Stimulated activated CD8-positive, alpha-beta memory T cell treated with anti-CD3 and anti-CD28 coated beads, Interleukin-7, amount 100 ng/mL, for 1 hour (primary cell): Measurements from ENCODE around the gene ERFE.

ENCODE experiments used
- DNase-seq, 2 donors: peaks; one replicate each; pipeline ENCODE4 v3.0.0-alpha.2; 2020; ENCODE audit warnings: low read depth in 2 of 2

Gene ERFE

GRCh38 chr2:238155051-238155760, 3.6 kb upstream of the ERFE start:
- no peak for DNase-seq

- DNase-seq: no peak
These were observed 2.7 kb upstream of the ERFE start for GRCh38 chr2:238155761-238156694.

GRCh38 chr2:238157506-238158017, 1.2 kb upstream of the ERFE start:
- no peak for DNase-seq

- DNase-seq: no peak
These were observed 707 bp upstream of the ERFE start for GRCh38 chr2:238158018-238158508.

GRCh38 chr2:238159071-238159539, 335 bp downstream of the ERFE start:
- no peak for DNase-seq

- no peak for DNase-seq
These were observed 963 bp downstream of the ERFE start for GRCh38 chr2:238159661-238160205.

GRCh38 chr2:238160206-238161129, 1.7 kb downstream of the ERFE start:
- DNase-seq: no peak

- no peak for DNase-seq
These were observed 2.7 kb downstream of the ERFE start for GRCh38 chr2:238161291-238162051.

GRCh38 chr2:238162251-238162845, 3.6 kb downstream of the ERFE start:
- DNase-seq: no peak

- no peak for DNase-seq
These were observed 4.2 kb downstream of the ERFE start for GRCh38 chr2:238162846-238163441.

GRCh38 chr2:238163481-238164198, 4.9 kb downstream of the ERFE start:
- DNase-seq: no peak

- no peak for DNase-seq
These were observed 6.1 kb downstream of the ERFE start for GRCh38 chr2:238164906-238165287.

- DNase-seq: no peak
These were observed 6.6 kb downstream of the ERFE start for GRCh38 chr2:238165288-238165921.

GRCh38 chr2:238166391-238167343, 7.9 kb downstream of the ERFE start:
- DNase-seq: no peak

- DNase-seq: no peak
These were observed 8.6 kb downstream of the ERFE start for GRCh38 chr2:238167344-238167715.

GRCh38 chr2:238167761-238168160, 9.0 kb downstream of the ERFE start:
- DNase-seq: no peak
